K562 (cell line): ENCODE measurements around the gene NXT1. TPM values are rescaled to one million over a fixed set of nuclear protein-coding genes. Genes with fewer than 3 reads are reported as not detected.

Experiments
- ATAC-seq: fragments of 200-7000 bp; cut with Tn5 transposase; 3 replicates; pipeline ENCODE4 v1.9.1; 2020; ENCODE audit warnings: moderate library complexity
- BruUV-seq: library from RNA; stranded (reverse); fragments of 400-500 nt; replicated peaks from 2 replicates; lab custom pipeline; 2021; lab: Mats Ljungman, UMichigan
- CTCF ChIA-PET: fragments of 300-600 bp; formaldehyde crosslinking; extraction: SDS; loops from one replicate; lab custom pipeline; 2021; ENCODE audit warnings: low intra/inter-chr PET ratio; lab: Yijun Ruan, JAX
- POLR2A ChIA-PET: fragments of 300-600, 350-650 bp; sonication (Branson Sonifier 250); formaldehyde crosslinking; extraction: SDS; loops from one replicate; lab custom pipeline; 2021; ENCODE audit warnings: antibody characterized with exemption, inconsistent platforms; lab: Yijun Ruan, JAX
- DNase-seq, 4 experiments: peaks; one replicate each; pipeline versions ENCODE4 v3.0.0 to v3.0.0-alpha.2; 2011 to 2018; ENCODE audit warnings: low spot score in 3 of 4, mixed read lengths in 3 of 4; ENCODE audit errors: extremely low read depth in 1 of 4
- FAIRE-seq: peaks from 2 replicates; lab custom pipeline; 2011; peaks lifted over from hg19 to GRCh38; lab: Jason Lieb, UNC
- H2AFZ ChIP-seq: 2 replicates; pipeline ENCODE4 v1.6.0; 2011; ENCODE audit warnings: low read depth, low read length, control low read depth, inconsistent platforms
- H3K27ac ChIP-seq: fragments of 200-600 bp; 3 replicates; pipeline ENCODE4 v1.8.0; 2011; ENCODE audit warnings: low read depth, mild to moderate bottlenecking, control low read depth, inconsistent platforms, low read length, moderate library complexity, mixed read lengths; ENCODE audit errors: extremely low read depth
- H3K27me3 ChIP-seq, 2 experiments: fragments of 300-600 bp in 1 of 2; 2 replicates in 1 of 2; 3 replicates in 1 of 2; pipeline versions ENCODE4 v1.6.0 to v1.8.0; 2011; ENCODE audit warnings: inconsistent platforms in 2 of 2, low read length in 2 of 2, mild to moderate bottlenecking in 1 of 2, mixed read lengths in 1 of 2, moderate library complexity in 1 of 2; ENCODE audit not compliant: control insufficient read depth in 2 of 2, insufficient read depth in 2 of 2
- H3K36me3 ChIP-seq: fragments of 300-600 bp; 3 replicates; pipeline ENCODE4 v1.8.0; 2011; ENCODE audit warnings: mild to moderate bottlenecking, low read length, inconsistent platforms; ENCODE audit not compliant: control insufficient read depth, insufficient read depth
- H3K4me1 ChIP-seq, 2 experiments: fragments of 200-600 bp in 1 of 2; replicated peaks in 1 of 2; 2 replicates in 1 of 2; 3 replicates in 1 of 2; pipeline versions ENCODE4 v1.5.1 to v1.8.0; 2011; ENCODE audit warnings: inconsistent platforms in 2 of 2, low read length in 2 of 2, mild to moderate bottlenecking in 1 of 2, mixed read lengths in 1 of 2, moderate library complexity in 1 of 2; ENCODE audit not compliant: control insufficient read depth in 2 of 2, insufficient read depth in 2 of 2
- H3K4me2 ChIP-seq: 2 replicates; pipeline ENCODE4 v1.6.1; 2011; ENCODE audit warnings: low read length, control low read depth, inconsistent platforms, mixed read lengths; ENCODE audit not compliant: insufficient read depth
- H3K4me3 ChIP-seq: fragments of 200-600 bp; sonication (generic), shearing (Covaris generic); 2 replicates; pipeline ENCODE4 v1.5.1; 2016; ENCODE audit warnings: control low read depth, inconsistent platforms
- H3K79me2 ChIP-seq: fragments of 200-600 bp; 3 replicates; pipeline ENCODE4 v1.8.0; 2011; ENCODE audit warnings: low read length, inconsistent platforms; ENCODE audit not compliant: control insufficient read depth, insufficient read depth
- H3K9ac ChIP-seq, 2 experiments: 2 replicates each; pipeline versions ENCODE4 v1.6.0 to v1.6.1; 2011; ENCODE audit warnings: low read depth in 2 of 2, low read length in 2 of 2, control low read depth in 1 of 2, inconsistent platforms in 1 of 2, mild to moderate bottlenecking in 1 of 2, mixed read lengths in 1 of 2; ENCODE audit not compliant: insufficient read depth in 1 of 2
- H3K9me1 ChIP-seq: one replicate; pipeline ENCODE4 v1.6.0; 2011; ENCODE audit warnings: inconsistent platforms, mild to moderate bottlenecking, low read length, moderate library complexity; ENCODE audit not compliant: control insufficient read depth, insufficient read depth
- H3K9me3 ChIP-seq: replicated peaks from 2 replicates; pipeline ENCODE4 v1.5.1; 2011; ENCODE audit warnings: low read depth, low read length, inconsistent platforms; ENCODE audit not compliant: control insufficient read depth, insufficient read depth
- H4K20me1 ChIP-seq: replicated peaks from 2 replicates; pipeline ENCODE4 v1.6.1; 2011; ENCODE audit warnings: low read length, inconsistent platforms, mixed read lengths; ENCODE audit not compliant: control insufficient read depth, insufficient read depth
- BCLAF1 ChIP-seq, 2 experiments: fragments of 450-650 bp in 1 of 2; IDR thresholded peaks; 2 replicates each; pipeline ENCODE4 v1.6.1; 2011 to 2017; ENCODE audit warnings: low read depth in 2 of 2, antibody characterized with exemption in 1 of 2, borderline replicate concordance in 1 of 2, low read length in 1 of 2, mild to moderate bottlenecking in 1 of 2, mixed read lengths in 1 of 2; ENCODE audit not compliant: control insufficient read depth in 1 of 2
- DPF2 ChIP-seq: fragments of 450-650 bp; IDR thresholded peaks from 2 replicates; pipeline ENCODE4 v1.6.1; 2016
- ESRRB ChIP-seq: fragments of 250-450 bp; sonication (Bioruptor Pico); IDR thresholded peaks from 2 replicates; pipeline ENCODE4 v1.5.0; 2020; ENCODE audit warnings: mild to moderate bottlenecking, moderate library complexity, borderline replicate concordance
- EWSR1 ChIP-seq: fragments of 450-650 bp; IDR thresholded peaks from 2 replicates; pipeline ENCODE4 v1.6.1; 2018; ENCODE audit warnings: borderline replicate concordance, mild to moderate bottlenecking, low read depth, moderate library complexity; ENCODE audit not compliant: partially characterized antibody
- HDGF ChIP-seq: fragments of 450-650 bp; IDR thresholded peaks from 2 replicates; pipeline ENCODE4 v1.6.1; 2016
- KDM5B ChIP-seq: fragments of 200-600 bp; sonication (generic); IDR thresholded peaks from 2 replicates; pipeline ENCODE4 v1.6.1; 2012; ENCODE audit warnings: low read depth, mild to moderate bottlenecking, moderate library complexity, low read length, control low read depth, inconsistent platforms; ENCODE audit not compliant: insufficient replicate concordance
- PATZ1 ChIP-seq: fragments of 250-450 bp; sonication (Bioruptor Pico); IDR thresholded peaks from 2 replicates; pipeline ENCODE4 v1.5.0; 2020; ENCODE audit warnings: mild to moderate bottlenecking, borderline replicate concordance
- SMARCA5 ChIP-seq: fragments of 450-650 bp; IDR thresholded peaks from 2 replicates; pipeline ENCODE4 v1.6.1; 2016
- SRSF3 ChIP-seq: fragments of 200-400 bp; formaldehyde crosslinking; IDR thresholded peaks from 2 replicates; pipeline ENCODE4 v1.6.1; 2016; ENCODE audit warnings: mild to moderate bottlenecking, low read length, moderate library complexity; ENCODE audit not compliant: insufficient read depth
- THRA ChIP-seq: fragments of 450-650 bp; IDR thresholded peaks from 2 replicates; pipeline ENCODE4 v1.6.1; 2017; ENCODE audit warnings: mild to moderate bottlenecking, moderate library complexity
- ZBTB9 ChIP-seq: fragments of 450-650 bp; formaldehyde crosslinking; IDR thresholded peaks from 2 replicates; pipeline ENCODE4 v1.4.0; 2020; ENCODE audit warnings: mild to moderate bottlenecking, moderate library complexity
- ZNF124 ChIP-seq: sonication (generic); formaldehyde crosslinking; IDR thresholded peaks from 2 replicates; pipeline ENCODE4 v1.8.1; 2022; ENCODE audit warnings: missing genetic modification reagents
- ZNF551 ChIP-seq: fragments of 250-450 bp; sonication (Bioruptor Pico); IDR thresholded peaks from 2 replicates; pipeline ENCODE4 v1.5.0; 2021; ENCODE audit warnings: mild to moderate bottlenecking, moderate library complexity
- ZNF586 ChIP-seq: fragments of 450-650 bp; formaldehyde crosslinking; conservative IDR thresholded peaks from 2 replicates; pipeline ENCODE4 v1.4.0; 2020; ENCODE audit warnings: mild to moderate bottlenecking, moderate library complexity
- in situ Hi-C: fragments of 300-500 bp; cut with MboI; formaldehyde crosslinking; loops from 4 replicates; pipeline ENCODE4 v1.15.0; 2018; ENCODE audit warnings: inconsistent platforms, mixed read lengths
- intact Hi-C: fragments of 100-400 bp; cut with micrococcal nuclease; formaldehyde crosslinking; loops from 2 replicates; pipeline ENCODE4 v1.14.2; 2022
- polyA plus RNA-seq, 8 experiments: library from polyadenylated mRNA; depleted of rRNA in 4 of 8; stranded (reverse) in 5 of 8; unstranded in 3 of 8; fragments of >200 nt; fragmentation: Nextera tagmentation in 2 of 8; fragmentation: Illumina TruSeq in 1 of 8; extraction: Ambion mirVana in 2 of 8; extraction: Trizol in 1 of 8; gene quantifications; 2 replicates each; pipeline versions ENCODE4 v1.2.1 to v1.2.3, GENCODE V29; 2011 to 2014; ENCODE audit warnings: inconsistent platforms in 1 of 8, missing spikeins in 1 of 8
- total RNA-seq, 7 experiments: library from RNA; depleted of rRNA in 6 of 7; stranded (reverse); fragments of >200 nt in 6 of 7; fragmentation: Illumina TruSeq in 2 of 7; extraction: Trizol in 2 of 7; gene quantifications; 2 replicates each; pipeline versions ENCODE4 v1.2.1 to v1.2.3, GENCODE V29; 2011 to 2021; ENCODE audit warnings: low replicate concordance in 1 of 7

NXT1 gene
- total and polyA plus RNA-seq, 9 of the 15 experiments (the other 6 are each of a cell fraction or from before 2014, with no cell fraction given) = 7.7 to 50.9 (median 35.6) TPM

- TF ChIP-seq EWSR1 (no peak), BCLAF1 (IDR thresholded peaks at IDR 0.05; ENCODE audit: borderline replicate concordance in 1 of 2, control insufficient read depth in 1 of 2, low read depth in 2 of 2, low read length in 1 of 2) (no peak), DPF2 (no peak), ZNF586 (CRISPR knock-in tag) (no peak), SRSF3 (no peak), ZNF124 (CRISPR knock-in tag) (no peak)
Observed at GRCh38 chr20:23375827-23376226, 25.2 kb downstream of the NXT1 start (continued).

GRCh38 chr20:23379772-23380171 lies 29.2 kb downstream of the NXT1 start:
- Histone ChIP-seq H3K4me1 (no peaks in the 10 kb centered on the region), H3K9ac (no peak overlapping the region), H4K20me1 (no peaks in the 10 kb centered on the region), H3K4me2 (no peak overlapping the region), H3K4me3 (no peak overlapping the region), H3K27me3 (no peaks in the 10 kb centered on the region), H3K79me2 (peaks cover 4% of the 10 kb centered on the region; the same call in 1 of the 3 replicates), H3K27ac (no peak overlapping the region), H2AFZ (no peak overlapping the region), H3K36me3 (peaks cover 71% of the 10 kb centered on the region), H3K9me1 (no peaks in the 10 kb centered on the region), H3K9me3 (no peaks in the 10 kb centered on the region)
- BruUV-seq = no TSS peak
- DNase-seq (no peak), ATAC-seq (no peak), FAIRE-seq (no peak)
- in situ Hi-C loops (no loop called here), intact Hi-C loops (no loop called here)
- CTCF ChIA-PET = no interaction called here
- POLR2A ChIA-PET = interaction anchor here (1.2 kb wide), 1 partner anchor 30 kb away, joined by 3 read pairs; no protein-coding TSS in a partner anchor
- TF ChIP-seq THRA (no peak), HDGF (no peak), ZBTB9 (CRISPR knock-in tag) (no peak), ZNF551 (CRISPR knock-in tag) (no peak), SMARCA5 (no peak), ESRRB (no peak), PATZ1 (no peak), KDM5B (no peak)
